ENCODE results near the gene BRMS1L. TPM values are rescaled to one million over a fixed set of nuclear protein-coding genes. Genes with fewer than 3 reads are reported as not detected.

BRMS1L gene
- total and polyA plus RNA-seq, 2 experiments from 2014 or later, result 6.6 to 9.5 TPM

DNA sequence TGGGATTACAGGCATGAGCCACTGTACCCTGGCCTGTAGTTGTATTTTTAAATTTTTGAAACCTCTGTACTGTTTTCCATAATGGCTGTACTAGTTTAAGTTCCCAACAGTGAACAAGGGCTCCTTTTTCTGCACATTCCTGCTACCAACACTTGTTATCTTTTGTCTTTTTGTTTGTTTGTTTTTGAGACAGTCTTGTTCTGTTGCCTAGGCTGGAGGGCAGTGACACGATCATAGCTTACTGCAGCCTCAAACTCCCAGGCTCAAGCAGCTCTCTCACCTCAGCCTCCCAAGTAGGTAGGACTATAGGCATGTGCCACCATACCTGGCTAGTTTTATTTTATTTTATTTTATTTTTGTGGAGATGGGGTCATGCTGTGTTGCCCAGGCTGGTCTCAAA is 23.0 kb downstream of the BRMS1L start:
- Histone ChIP-seq H3K9me2 (ENCODE audit: insufficient read depth) (no peaks in the 10 kb centered on the region), H3K79me2 (ENCODE audit: insufficient read depth) (no peaks in the 10 kb centered on the region), H3K36me3 (ENCODE audit: low read depth) (peaks cover 6% of the 10 kb centered on the region; the same call in 1 of the 2 replicates), H3K27me3 (replicated peaks; ENCODE audit: insufficient read depth) (no peaks in the 10 kb centered on the region), H3K9ac (no peak overlapping the region), H4K20me1 (ENCODE audit: insufficient read depth) (no peaks in the 10 kb centered on the region), H3K4me1 (ENCODE audit: insufficient read depth) (no peaks in the 10 kb centered on the region), H3K4me3 (no peak overlapping the region), H3F3A (ENCODE audit: insufficient read depth) (no peaks in the 10 kb centered on the region), H3K4me2 (ENCODE audit: unreplicated experiment) (no peak overlapping the region), H3K27ac (no peak overlapping the region), H2AFZ (no peak overlapping the region), H3K9me3 (ENCODE audit: low read depth) (no peaks in the 10 kb centered on the region)
- TF ChIP-seq EZH2phosphoT487 (IDR thresholded peaks at IDR 0.05; ENCODE audit: insufficient read depth, low read depth) (no peak), EZH2 (IDR thresholded peaks at IDR 0.05; ENCODE audit: insufficient read depth, poor library complexity, severe bottlenecking) (no peak)
- in situ Hi-C loops (cut with MboI), result no loop called here
- no peak for DNase-seq
- WGBS, 2 experiments (ENCODE audit: low coverage in 1 of 2, low lambda C conversion rate in 2 of 2, missing lambda C conversion rate in 2 of 2), result 96 to 97% methylated on average over 1 of the region's 1 CpG

DNA sequence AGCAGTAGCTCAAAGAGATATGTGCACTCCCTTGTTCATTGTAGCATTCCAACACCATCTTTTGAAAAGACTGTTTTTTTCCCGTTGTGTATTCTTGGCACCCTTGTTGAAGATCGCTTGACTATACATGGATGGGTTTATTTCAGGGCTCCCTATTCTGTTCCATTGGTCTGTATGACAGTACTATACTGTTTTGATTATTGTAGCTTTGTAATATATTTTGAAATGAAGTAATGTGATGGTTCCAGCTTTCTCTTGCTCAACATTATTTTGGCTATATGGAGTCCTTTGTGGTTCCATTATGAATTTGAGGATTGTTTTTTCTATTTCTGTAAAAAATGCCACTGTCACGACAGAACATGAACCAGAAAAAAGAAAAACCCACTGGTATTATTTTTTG is 25.7 kb downstream of the BRMS1L start:
- Histone ChIP-seq H3K9ac (no peak overlapping the region), H3K4me2 (ENCODE audit: unreplicated experiment) (no peak overlapping the region), H4K20me1 (ENCODE audit: insufficient read depth) (no peaks in the 10 kb centered on the region), H2AFZ (no peak overlapping the region), H3K4me3 (no peak overlapping the region), H3K79me2 (ENCODE audit: insufficient read depth) (no peaks in the 10 kb centered on the region), H3F3A (ENCODE audit: insufficient read depth) (no peaks in the 10 kb centered on the region), H3K9me2 (ENCODE audit: insufficient read depth) (no peaks in the 10 kb centered on the region), H3K27ac (no peak overlapping the region), H3K27me3 (replicated peaks; ENCODE audit: insufficient read depth) (no peaks in the 10 kb centered on the region), H3K9me3 (ENCODE audit: low read depth) (no peaks in the 10 kb centered on the region), H3K4me1 (ENCODE audit: insufficient read depth) (no peaks in the 10 kb centered on the region), H3K36me3 (ENCODE audit: low read depth) (peaks cover 6% of the 10 kb centered on the region; the same call in 1 of the 2 replicates)
- DNase-seq, result no peak
- TF ChIP-seq EZH2phosphoT487 (IDR thresholded peaks at IDR 0.05; ENCODE audit: insufficient read depth, low read depth) (no peak), EZH2 (IDR thresholded peaks at IDR 0.05; ENCODE audit: insufficient read depth, poor library complexity, severe bottlenecking) (no peak)
- in situ Hi-C loops (cut with MboI), result no loop called here
- 94% methylated on average over 3 of the region's 3 CpGs for WGBS, 2 experiments (ENCODE audit: low coverage in 1 of 2, low lambda C conversion rate in 2 of 2, missing lambda C conversion rate in 2 of 2)

DNA sequence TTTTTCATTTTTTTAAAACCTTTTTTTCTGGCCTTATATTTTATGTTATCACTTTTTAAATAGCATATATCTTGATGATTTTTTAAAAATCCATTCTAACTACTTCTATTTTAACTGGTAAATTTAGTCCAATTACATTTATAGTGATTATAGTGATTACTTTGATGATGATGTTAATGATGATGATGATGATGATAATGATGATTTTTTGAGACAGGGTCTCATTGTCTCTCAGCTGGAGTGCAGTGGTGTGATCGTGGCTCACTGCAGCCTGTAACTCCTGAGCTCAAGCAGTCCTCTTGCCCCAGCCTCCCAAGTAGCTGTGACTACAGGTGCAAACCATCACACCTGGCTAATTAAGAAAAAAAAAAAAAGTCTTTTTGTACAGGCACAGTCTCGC is 27.1 kb downstream of the BRMS1L start:
- H4K20me1 ChIP-seq (ENCODE audit: insufficient read depth), result no peaks in the 10 kb centered on the region
- in situ Hi-C loops (cut with MboI), result no loop called here
- peaks cover 6% of the 10 kb centered on the region; the same call in 1 of the 2 replicates for H3K36me3 ChIP-seq (ENCODE audit: low read depth)
- H3K27ac ChIP-seq, result no peak overlapping the region
- H3K9me2 ChIP-seq (ENCODE audit: insufficient read depth), result no peaks in the 10 kb centered on the region
- no peak overlapping the region for H2AFZ ChIP-seq
- TF ChIP-seq EZH2phosphoT487 (IDR thresholded peaks at IDR 0.05; ENCODE audit: insufficient read depth, low read depth) (no peak), EZH2 (IDR thresholded peaks at IDR 0.05; ENCODE audit: insufficient read depth, poor library complexity, severe bottlenecking) (no peak)
- H3K79me2 ChIP-seq (ENCODE audit: insufficient read depth), result no peaks in the 10 kb centered on the region
- no peak overlapping the region for H3K4me3 ChIP-seq
- peaks cover 2% of the 10 kb centered on the region; the same call in 1 of the 2 replicates for H3F3A ChIP-seq (ENCODE audit: insufficient read depth)
- no peak for DNase-seq
- no peak overlapping the region for H3K4me2 ChIP-seq (ENCODE audit: unreplicated experiment)
- WGBS, 2 experiments (ENCODE audit: low coverage in 1 of 2, low lambda C conversion rate in 2 of 2, missing lambda C conversion rate in 2 of 2), result 83 to 90% methylated on average over 2 of the region's 2 CpGs
- no peak overlapping the region for H3K9ac ChIP-seq
- H3K4me1 ChIP-seq (ENCODE audit: insufficient read depth), result no peaks in the 10 kb centered on the region
- H3K9me3 ChIP-seq (ENCODE audit: low read depth), result no peaks in the 10 kb centered on the region
- no peaks in the 10 kb centered on the region for H3K27me3 ChIP-seq (replicated peaks; ENCODE audit: insufficient read depth)

DNA sequence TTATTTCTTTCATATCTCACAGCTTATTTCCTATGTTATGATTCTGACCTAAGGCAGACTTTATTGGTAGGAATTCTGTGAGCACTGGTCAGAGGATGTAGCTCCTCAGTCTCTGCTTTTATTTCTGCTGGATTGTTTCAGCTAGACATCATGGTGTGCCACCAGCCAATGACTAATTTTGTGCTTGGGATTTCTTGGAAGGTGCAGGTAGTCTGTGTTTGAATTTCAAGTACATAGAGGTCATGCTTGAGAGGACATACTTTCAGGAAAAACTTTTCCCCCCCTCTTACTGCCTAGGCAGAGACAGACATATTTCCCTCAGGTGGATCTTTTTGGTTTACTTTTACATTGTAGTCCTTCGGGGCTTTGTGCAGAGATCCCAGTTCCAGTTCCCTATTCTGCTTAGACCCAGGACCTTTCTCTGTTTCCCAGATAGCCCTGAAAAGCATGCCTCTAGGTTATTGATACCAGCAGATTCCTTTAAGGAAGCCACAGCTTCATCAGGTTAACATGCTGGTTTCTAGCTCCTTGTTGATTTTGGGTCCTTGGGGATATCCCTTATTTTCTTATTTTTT is 28.6 kb downstream of the BRMS1L start:
- Histone ChIP-seq H3F3A (ENCODE audit: insufficient read depth) (peaks cover 5% of the 10 kb centered on the region; the same call in 1 of the 2 replicates), H3K9me3 (ENCODE audit: low read depth) (no peaks in the 10 kb centered on the region), H3K36me3 (ENCODE audit: low read depth) (peaks cover 6% of the 10 kb centered on the region; the same call in 1 of the 2 replicates), H3K4me2 (ENCODE audit: unreplicated experiment) (no peak overlapping the region), H3K9ac (no peak overlapping the region), H4K20me1 (ENCODE audit: insufficient read depth) (no peaks in the 10 kb centered on the region), H2AFZ (no peak overlapping the region), H3K27ac (no peak overlapping the region), H3K79me2 (ENCODE audit: insufficient read depth) (no peaks in the 10 kb centered on the region), H3K9me2 (ENCODE audit: insufficient read depth) (no peaks in the 10 kb centered on the region), H3K4me1 (ENCODE audit: insufficient read depth) (no peaks in the 10 kb centered on the region), H3K4me3 (no peak overlapping the region), H3K27me3 (replicated peaks; ENCODE audit: insufficient read depth) (no peaks in the 10 kb centered on the region)
- TF ChIP-seq EZH2 (IDR thresholded peaks at IDR 0.05; ENCODE audit: insufficient read depth, poor library complexity, severe bottlenecking) (no peak), EZH2phosphoT487 (IDR thresholded peaks at IDR 0.05; ENCODE audit: insufficient read depth, low read depth) (no peak)
- DNase-seq, result no peak
- in situ Hi-C loops (cut with MboI), result no loop called here
- 90 to 94% methylated on average over 1 of the region's 1 CpG for WGBS, 2 experiments (ENCODE audit: low coverage in 1 of 2, low lambda C conversion rate in 2 of 2, missing lambda C conversion rate in 2 of 2)

Measured in GM23248 (cell line).